HG03469 (cell line): ENCODE results near the gene IQCH.

ENCODE experiments used
- ATAC-seq: cut with Tn5 transposase; IDR thresholded peaks from one replicate; pipeline ENCODE4 v1.9.1; 2021; ENCODE audit warnings: mild to moderate bottlenecking, moderate library complexity, moderate number of reproducible peaks; ENCODE audit not compliant: unreplicated experiment

Gene IQCH

GRCh38 chr15:67550522-67550921, 295.9 kb downstream of the IQCH start:
- ATAC-seq = no peak

- ATAC-seq = no peak
Measured at GRCh38 chr15:67551207-67551743, 296.7 kb downstream of the IQCH start.
